ENCODE measurements around the gene C20orf173.
"Not testable (repeated sequence)": the region's sequence is repeated elsewhere in the genome, so short reads cannot be mapped to it uniquely, and the experiment has no call there.

C20orf173 gene, protein sequence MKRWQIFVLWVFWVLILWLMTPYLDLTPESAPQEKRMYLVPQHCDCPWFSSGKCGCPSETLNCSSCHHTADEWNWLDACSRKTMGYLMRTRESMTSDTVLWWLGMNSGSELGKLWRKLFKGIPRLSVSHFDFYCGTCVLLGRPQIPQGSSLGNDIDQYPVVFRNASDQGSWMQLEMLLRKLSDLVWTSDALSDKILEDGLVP

DNA sequence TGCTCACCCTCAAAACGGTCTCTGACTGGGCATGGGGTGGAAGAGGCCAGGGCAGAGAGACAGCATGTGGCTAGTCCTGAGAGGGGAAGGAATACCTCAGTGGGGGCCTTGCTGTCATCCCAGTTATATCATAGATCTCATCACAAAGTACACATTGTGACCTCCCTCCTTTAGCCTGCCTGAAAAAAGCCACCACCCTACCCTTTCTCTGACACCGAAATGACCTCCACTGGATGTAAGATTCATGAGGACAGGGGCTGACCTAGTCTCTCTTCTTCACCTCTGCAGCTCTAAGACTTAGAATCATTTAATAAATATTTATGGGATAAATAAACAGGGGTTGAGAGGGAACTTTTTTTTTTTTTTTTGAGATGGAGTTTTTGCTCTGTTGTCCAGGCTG is at the start of gene C20orf173:
TSS of gene C20orf173 (minus strand) at position 101 of the 400 bp plus-strand sequence. CDS start 279 bp downstream, outside the sequence.
- no peak for DNase-seq (ENCODE audit: low spot score)

DNA sequence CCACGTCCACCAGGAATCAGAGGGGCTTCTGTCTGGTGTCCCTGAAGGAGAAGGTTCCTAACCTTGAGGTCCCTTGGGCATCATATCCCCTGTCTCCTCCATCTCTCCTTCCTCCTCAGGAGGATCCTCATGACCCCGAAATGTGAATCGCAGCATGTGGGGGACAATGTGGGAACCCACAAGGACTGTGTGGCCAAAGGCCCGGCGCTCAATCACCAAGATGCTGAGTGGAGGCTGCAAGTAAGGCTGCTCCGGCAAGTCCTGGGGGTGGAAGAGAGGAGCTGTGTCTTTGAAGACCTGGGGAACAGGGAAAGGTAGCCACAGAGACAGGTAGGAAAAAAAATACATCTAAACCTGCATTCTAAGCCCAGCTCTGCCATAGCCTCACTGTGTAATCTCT is 49.7 kb upstream of the C20orf173 start:
- no peak for DNase-seq (ENCODE audit: low spot score)

DNA sequence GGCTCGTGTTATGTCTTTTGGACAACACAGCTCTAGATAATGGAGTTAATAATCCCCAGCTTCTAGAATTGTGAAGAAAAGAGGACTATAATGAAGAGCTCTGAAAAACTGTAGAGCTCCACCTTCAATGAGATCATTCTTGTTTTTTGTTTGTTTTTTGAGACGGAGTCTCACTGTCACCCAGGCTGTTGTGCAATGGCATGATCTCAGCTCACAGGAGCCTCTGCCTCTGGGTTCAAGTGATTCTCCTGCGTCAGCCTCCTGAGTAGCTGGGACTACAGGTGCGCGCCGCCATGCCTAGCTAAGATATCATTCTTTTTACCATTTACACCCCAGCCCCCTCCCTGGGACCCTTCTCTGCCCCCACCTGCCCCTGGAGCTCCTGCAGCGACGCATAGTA is 49.0 kb upstream of the C20orf173 start:
- no peak for DNase-seq (ENCODE audit: low spot score)

DNA sequence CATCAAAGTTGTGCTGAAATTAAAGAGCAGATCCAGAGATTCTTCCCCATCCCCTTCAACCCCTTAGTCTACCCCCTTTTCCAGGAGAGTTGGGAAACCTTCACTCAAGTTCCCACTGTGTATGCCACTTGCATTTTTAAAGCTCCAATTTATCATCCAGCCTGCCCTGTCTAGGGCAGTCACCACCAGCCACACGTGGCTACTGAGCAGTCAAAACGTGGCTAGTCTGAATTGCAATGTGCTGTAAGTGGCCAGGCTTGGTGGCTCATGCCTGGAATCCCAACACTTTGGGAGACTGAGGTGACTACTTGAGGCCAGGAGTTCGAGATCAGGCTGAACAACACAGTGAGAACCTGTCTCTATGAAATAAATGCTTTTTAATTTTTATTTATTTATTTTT is 47.4 kb upstream of the C20orf173 start:
- DNase-seq (ENCODE audit: low spot score), result no peak

DNA sequence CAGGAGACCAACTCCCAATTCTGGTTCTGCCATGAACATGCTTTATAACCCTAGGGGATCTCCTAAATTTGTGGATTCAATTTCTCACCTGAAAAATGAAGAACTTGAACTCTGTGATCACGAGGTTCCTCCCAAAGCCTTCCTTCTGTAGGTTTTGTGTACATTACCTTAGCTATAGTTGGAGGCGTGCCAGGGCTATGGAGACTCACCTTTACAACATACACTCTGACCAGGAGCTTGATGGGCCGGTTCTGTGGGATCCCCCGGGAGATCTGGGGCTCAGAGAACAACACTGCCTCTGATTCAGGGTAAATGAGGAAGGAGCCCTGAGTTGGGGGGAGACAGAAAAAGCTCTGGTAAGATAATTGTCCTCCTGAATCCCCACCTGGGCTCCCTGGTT is 46.5 kb upstream of the C20orf173 start:
- no peak for DNase-seq (ENCODE audit: low spot score)

DNA sequence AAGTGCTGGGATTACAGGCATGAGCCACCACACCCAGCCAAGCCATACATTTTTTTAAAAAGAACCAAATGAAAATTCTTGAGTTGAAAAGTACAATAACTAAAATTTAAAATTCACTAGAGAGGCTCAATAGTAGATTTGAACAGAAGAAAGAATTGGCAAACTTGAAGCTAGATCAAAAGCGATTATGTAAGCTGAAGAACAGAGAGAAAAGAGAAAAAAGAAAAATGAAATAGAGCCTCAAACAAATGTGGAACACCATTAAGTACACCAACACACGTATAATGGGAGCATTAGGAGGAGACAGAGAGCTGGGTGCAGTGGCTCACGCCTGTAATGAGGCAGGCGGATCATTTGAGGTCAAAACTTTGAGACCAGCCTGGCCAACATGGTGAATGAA is 43.4 kb upstream of the C20orf173 start:
- no peak for DNase-seq (ENCODE audit: low spot score)

DNA sequence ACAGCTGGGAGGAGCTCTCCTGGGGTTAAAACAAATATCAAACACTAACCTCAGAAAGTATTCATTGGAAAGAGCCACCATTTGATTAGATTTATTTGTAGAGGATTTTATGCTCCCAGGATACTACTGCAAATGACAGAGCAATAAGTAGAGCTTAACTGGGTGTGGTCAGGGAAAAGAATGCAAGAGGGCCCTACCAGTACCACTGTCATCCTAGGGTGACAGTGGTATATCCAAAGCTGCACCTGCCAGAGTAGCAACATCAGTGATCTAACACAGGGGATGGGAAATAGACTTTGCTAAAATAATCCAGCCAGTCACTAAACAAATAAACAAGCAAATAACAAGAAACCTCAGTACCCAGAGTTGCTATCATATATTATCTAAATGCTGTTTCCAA is 42.1 kb upstream of the C20orf173 start:
- no peak for DNase-seq (ENCODE audit: low spot score)

DNA sequence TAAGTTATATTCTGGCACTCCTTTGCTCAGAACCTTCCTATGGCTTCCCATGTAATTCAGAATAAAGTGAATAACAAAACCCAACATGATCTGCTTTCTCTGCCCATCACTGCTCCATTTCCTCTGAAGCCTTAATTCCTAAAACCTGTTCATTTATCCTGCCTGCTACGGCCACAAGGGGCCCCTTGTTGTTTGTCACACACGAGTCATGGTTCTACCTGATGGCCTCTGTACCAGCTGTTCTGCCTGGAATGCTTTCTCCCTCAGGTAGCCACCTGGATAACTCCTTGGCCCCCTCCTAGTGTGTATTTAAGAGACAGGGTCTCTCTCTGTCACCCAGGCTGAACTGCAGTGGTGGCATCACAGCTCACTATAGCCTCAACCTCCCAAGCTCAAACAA is 39.2 kb upstream of the C20orf173 start:
- peak; percentile 51 for DNase-seq (ENCODE audit: low spot score)

DNA sequence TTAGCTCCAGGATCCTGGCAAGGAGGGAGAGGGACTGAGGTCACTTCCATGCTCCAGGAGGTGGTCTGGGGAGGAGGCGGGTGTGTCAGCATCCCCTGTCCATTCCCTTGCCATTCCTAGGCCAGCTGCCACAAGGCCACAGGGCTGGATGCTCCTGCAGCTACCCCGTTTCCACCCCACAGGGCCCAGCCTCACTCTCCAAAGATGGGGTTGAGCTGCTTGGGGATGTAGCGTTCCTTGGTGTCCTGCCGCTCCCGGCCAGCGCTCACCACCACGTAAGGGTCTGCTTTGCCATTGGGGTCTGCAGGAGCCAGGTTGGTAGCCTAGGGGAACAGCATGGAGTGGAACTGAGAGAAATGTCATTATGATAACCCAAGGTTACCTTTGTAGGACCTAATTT is 35.5 kb upstream of the C20orf173 start:
- no peak for DNase-seq (ENCODE audit: low spot score)

DNA sequence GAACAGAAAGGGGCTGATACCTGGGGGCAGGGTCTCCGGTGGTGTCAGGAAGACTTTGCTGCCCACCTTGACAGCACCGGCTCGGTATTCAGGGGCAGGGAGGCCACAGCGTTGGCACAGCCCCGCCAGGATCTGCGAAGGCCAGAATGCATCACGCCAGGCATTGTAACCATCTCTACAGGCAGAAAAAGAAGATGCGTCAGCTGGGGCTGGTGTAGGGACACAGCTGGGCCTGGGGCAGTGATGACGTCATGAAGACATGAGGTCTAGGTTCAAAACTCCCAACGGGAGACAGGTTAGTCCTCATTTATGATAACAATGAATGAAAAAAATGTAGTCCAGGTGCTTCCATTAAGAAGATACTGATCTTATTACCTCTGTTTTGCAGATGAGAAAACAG is 34.4 kb upstream of the C20orf173 start:
- no peak for DNase-seq (ENCODE audit: low spot score)

DNA sequence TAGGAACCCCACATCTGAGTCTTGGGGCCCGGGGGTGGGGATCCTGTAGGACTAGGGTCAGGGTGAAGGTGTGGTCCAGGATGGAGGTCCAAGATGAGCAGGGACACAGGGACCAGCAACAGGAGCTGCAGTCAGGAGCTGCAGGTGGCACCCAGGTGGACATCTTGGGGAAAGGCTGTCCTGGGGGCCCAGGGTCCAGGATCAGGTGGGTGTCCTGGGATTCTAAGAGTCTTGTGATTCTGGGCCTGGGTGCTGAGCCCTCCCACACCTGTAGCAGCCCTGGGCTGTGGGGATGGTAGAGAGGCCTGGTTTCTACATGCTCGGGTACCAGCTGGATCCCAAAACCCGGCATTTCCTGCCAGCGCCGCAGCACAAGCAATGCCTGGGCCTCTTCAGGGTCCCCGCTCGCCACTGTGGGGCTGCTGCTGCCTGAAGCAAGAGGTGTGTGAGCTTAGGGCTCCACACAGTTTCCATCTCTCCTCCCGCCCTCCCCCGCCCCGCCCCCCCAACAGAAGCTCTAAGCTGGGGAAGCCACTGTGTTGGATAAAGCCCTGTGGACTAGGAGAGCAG is 33.2 kb upstream of the C20orf173 start:
- DNase-seq (ENCODE audit: low spot score), result no peak

DNA sequence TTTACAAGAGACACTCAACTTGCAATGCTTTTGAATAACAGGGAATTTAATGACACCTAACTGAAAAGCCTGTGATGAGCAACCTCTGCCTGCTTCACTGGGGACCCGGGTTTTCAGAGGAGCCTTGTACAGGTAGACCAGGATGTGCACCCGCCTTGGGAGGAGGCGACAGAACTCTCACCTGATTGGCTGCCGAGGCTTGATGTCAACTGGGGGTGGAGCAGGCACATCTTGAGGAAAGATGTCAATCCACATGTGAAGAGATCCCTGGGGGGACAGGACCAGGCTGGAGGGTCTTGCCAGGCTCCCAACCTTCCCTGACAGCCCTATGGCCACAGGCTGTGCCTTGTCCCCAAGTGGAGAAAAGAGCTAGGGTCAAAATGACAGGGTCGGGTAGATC is 32.2 kb upstream of the C20orf173 start:
- DNase-seq (ENCODE audit: low spot score), result no peak

DNA sequence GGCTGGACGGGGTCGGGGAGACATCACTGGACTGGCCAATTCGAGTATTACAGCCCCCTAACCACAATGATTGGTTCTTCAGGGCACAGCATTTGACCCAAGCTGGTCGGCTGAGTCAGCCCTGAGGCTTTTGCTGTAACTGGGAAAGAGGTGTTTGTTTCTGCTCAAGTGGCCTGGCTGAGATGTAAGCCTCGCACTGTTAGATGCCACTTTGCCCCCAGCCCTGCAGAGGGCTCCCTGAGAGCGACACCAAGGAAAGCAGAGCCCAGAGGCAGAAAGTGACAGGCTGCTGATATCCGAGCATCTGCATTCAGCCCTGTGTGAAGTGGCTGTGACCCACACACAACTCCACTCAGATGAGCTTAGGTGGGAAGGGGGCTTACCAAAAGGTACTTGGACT is 31.8 kb upstream of the C20orf173 start:
- DNase-seq (ENCODE audit: low spot score), result peak; percentile 78

DNA sequence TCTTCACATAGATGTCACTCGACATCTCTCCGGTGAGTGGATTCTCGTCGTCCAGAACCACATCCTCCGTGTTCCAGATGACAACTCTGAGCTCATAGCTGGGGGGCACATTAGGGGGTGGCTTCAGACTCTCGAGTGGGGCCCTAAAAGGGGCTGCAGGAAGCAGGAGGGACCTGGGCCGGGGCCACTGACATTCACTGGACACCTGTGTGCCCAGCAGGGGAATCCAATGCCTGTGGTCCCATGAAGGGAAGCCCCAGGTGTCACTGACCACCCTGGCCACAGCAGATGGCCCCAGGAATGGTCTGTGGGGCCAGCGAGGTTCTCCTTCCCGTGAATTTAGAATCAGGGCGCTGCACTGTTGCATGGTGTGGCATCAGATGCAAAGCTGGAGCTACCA is 31.1 kb upstream of the C20orf173 start:
- DNase-seq (ENCODE audit: low spot score), result no peak

DNA sequence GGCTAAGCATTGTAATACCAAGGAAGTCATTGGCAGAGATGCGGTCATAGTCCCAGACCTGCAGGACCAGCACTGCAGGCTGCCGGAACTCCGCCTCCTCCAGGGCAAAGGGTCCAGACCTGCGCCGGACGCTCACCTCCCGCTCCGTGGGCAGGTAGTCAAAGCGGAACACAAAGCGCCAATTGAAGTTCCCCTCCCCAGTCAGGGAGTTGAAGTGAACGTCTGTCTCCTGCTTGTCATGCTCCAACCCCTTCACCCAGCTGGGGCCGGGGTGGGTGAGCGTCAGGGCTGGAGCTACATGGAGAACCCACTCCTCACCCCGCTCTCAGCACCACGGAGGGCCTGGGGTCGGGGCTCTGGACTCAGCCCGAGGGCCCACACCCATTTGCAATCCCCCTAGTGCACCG is 30.7 kb upstream of the C20orf173 start:
- no peak for DNase-seq (ENCODE audit: low spot score)

DNA sequence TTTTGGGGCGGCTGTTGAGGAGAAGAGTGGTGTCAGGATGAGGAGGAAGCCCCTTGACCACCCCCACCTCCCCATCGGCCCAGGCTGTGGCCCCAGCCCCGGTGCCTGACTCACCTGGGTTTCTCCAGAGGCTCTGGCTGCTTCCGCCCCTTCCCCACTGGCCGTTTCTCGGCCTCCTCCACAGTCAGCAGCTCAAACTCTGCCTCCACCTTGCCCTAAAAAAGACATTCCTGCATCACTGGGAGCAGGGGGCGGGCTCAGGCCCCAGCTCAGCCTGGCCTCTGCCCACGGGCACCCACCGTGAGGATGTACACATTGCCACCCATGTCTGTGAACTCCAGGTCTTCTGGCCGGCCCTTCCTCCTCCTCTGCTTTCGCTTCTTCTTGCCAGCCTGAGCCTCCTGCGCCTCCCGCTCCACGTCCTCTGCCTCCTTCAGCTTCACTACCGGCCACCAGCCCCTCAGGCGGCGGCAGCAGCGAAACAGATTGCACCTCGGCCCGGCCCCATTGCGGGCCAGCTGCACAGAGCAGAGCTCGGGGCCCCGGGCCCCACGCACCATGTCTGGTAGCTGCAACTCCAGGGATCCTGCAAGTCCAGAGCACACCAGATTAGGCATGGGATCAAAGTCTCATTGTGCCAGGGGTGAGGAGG is 29.7 kb upstream of the C20orf173 start:
- DNase-seq (ENCODE audit: low spot score), result no peak

DNA sequence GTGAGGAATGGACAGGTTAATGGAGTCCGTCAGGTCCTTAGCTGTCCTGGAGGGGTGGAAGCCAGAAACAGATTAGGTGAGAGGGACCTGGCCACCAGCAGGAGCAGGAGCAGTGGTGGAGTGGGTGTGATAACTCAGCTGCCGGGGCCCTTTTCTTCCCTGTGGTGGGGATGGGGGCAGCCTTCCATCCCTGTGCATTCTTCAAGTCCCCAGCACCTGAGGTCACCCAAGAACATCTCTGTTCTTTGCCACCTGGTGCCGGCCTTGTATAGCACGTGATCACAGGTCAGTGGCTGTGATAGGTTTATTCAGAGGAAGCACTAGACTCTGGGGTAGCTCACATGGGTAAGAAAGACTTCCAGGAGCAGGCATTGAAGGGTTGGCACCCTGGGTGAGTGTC is 29.0 kb upstream of the C20orf173 start:
- DNase-seq (ENCODE audit: low spot score), result no peak

DNA sequence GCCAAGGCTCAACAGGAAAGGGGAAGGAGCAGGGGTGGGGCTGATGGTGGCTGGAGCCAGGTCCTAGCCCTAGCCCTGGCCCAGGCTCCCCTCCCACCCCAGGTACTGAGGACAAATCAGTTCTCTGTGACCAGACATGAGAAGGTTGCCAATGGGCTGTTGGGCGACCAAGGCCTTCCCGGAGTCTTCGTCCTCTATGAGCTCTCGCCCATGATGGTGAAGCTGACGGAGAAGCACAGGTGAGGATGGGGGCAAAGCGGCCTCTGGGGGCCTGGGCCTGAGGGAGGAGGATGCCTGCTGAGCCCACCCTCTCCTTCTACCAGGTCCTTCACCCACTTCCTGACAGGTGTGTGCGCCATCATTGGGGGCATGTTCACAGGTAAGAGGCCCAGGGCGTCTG is 27.4 kb upstream of the C20orf173 start:
- no peak for DNase-seq (ENCODE audit: low spot score)

DNA sequence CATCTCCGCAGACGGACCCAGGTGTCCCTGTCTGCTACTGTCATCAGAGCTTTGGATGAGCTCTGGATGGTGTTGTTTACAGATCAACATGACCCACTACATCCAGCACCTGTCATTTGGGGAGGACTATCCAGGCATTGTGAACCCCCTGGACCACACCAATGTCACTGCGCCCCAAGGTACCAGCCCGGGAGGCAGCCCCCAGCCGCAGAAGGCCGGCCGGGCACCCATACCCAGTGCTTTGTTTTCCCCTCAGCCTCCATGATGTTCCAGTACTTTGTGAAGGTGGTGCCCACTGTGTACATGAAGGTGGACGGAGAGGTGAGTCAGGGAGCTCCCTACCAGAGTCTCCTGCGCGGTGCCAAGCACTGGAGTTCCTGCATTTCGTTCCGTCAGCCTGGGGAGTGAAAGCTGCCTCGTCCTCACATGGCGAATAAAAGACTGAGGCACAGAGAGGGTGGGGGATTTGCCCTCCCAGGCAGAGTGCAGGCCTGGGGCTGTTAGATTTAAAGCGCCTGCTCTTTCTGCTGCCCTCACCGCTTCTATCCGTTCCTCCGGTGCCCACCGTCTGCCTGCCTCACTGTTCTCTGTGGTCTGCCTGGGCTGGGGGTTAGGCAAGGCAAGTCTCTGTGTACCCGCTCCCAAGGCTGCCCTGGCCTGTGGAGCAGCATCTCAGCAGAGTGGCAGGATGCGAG is 26.6 kb upstream of the C20orf173 start:
- DNase-seq (ENCODE audit: low spot score), result no peak

DNA sequence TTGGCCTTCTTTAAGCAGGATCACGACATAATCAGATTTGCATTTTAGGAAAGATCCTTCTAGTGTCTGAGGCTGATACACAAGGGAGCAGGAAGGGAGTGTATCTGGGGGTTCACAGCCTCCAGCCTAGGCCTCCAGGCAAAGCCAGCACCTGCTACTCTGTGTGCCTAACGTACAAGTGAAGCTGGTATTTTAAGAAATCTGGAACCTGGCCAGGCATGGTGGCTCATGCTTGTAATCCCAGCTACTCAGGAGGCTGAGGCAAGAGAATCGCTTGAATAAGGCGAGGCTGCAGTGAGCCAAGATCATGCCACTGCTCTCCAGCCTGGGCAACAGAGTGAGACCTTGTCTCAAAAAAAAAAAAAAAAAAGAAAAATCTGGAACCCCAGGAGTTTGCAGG is 26.0 kb upstream of the C20orf173 start:
- DNase-seq (ENCODE audit: low spot score), result not testable (repeated sequence)

DNA sequence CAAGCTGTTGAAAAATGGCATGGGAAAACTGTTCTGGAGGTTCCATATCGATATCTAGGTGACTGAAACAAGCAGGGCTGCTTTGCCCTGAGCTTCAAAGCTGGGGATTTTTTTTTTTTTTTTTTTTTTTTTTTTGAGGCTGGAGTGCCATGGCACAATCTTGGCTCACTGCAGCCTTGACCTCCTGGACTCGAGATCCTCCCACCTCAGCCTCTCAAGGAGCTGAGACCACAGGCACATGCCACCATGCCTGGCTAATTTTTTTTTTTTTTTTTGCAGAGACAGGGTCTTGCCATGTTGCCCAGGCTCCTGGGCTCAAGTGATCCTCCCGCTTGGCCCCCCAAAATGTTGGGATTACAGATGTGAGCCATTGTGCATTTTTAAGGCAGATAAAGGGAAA is 23.5 kb upstream of the C20orf173 start:
- DNase-seq (ENCODE audit: low spot score), result no peak

DNA sequence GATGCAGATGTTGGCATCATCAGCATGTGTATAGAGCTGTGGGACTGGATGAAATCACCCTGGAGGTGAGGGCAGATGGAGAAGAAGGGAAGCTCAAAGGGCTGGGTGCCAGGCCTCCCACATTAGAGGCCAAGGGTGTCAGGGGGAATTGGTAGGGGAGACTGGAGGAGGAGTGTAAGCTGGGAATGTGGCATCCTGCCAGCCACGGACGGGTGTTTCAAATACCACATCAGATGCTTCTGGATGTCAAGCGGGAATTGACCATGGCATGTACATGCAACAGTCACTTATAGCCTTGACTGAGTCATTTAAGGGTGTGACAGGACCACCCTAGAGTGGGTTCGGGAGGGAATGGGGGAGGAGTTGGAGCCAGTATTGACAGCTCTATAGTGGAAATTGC is 22.1 kb upstream of the C20orf173 start:
- DNase-seq (ENCODE audit: low spot score), result no peak

DNA sequence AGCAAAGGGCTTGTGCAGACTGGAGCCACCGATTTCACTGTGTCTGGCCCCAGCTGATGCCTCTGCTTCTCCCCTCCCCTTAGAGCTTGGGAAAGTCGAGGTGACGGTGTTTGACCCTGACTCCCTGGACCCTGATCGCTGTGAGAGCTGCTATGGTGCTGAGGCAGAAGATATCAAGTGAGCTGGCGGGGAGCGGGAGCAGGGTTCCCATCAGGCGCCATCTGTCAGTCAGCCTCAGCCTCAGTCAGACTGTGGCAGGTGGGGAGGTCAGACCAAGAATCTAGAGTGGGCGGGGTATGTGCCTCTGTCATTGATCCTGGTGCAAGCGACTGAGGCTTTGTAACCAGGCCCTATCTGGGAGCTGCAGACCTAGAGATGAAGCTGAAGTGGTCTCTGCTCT is 17.9 kb upstream of the C20orf173 start:
- no peak for DNase-seq (ENCODE audit: low spot score)

Data from kidney tubule cell (primary cell).